ENCODE results near the gene MEX3A. TPM values are rescaled to one million over a fixed set of nuclear protein-coding genes. Genes with fewer than 3 reads are reported as not detected.

The MEX3A gene
- total RNA-seq, 1 experiment from 2014 or later: 68.0 TPM

DNA sequence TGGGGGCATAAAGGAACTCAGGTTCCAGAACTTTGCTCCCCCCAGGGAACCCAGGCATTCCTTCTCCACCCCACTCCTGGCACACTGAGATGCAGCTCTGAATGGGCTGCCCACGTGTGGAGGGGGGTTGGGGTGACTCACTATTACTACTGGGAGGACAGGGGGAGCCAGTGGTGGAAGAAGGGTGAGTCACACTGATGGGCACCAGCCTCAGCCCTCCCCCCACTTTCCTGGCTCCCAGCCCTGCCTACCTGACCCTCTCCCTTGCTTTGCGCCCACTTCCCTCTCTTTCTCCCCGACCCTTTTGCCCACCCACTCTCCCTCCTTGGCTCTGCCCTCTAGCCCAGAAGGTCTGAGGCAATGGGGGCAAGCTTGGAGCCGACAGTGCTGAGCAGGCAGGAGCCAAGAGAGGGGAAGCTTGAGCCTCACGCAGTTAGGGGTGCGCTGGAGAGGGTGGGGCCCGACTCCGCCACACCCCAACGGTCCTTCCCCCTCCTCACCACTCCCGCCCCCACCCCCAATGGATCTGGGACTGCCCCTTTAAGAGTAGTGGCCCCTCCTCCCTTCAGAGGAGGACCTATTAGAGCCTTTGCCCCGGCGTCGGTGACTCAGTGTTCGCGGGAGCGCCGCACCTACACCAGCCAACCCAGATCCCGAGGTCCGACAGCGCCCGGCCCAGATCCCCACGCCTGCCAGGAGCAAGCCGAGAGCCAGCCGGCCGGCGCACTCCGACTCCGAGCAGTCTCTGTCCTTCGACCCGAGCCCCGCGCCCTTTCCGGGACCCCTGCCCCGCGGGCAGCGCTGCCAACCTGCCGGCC lies 32.0 kb upstream of the MEX3A start, which contains the start of gene LMNA:
Gene LMNA, plus strand, starts transcription at position 611 of the 818 bp plus-strand sequence. CDS start 208 bp downstream, outside the sequence.
- Histone ChIP-seq H2AK5ac (ENCODE audit: insufficient read length, low read length) (no peak within 1 kb of the TSS), H3K18ac (ENCODE audit: insufficient read length, low read depth, low read length) (peak within 1 kb of the TSS; percentile 36), H2BK5ac (ENCODE audit: insufficient read length, low read length) (no peak within 1 kb of the TSS), H2BK12ac (ENCODE audit: insufficient read length, low read depth, low read length) (no peak within 1 kb of the TSS), H2BK15ac (ENCODE audit: low read depth, low read length) (no peak within 1 kb of the TSS), H3K56ac (ENCODE audit: insufficient read length, low read depth, low read length) (no peak within 1 kb of the TSS), H3K27me3 (ENCODE audit: insufficient read depth, low read length) (no peaks in the 10 kb centered on the region), H3K9me3 (ENCODE audit: control insufficient read depth, low read depth, low read length) (no peaks in the 10 kb centered on the region), H3K23ac (ENCODE audit: insufficient read length, low read depth, low read length) (no peak within 1 kb of the TSS), H4K5ac (ENCODE audit: insufficient read length, low read depth, low read length) (no peak within 1 kb of the TSS), H3K23me2 (ENCODE audit: insufficient read length, low read depth, low read length, poor library complexity, severe bottlenecking) (peaks cover 13% of the 10 kb centered on the region), H3K9ac (ENCODE audit: extremely low read depth, insufficient read length, low read length) (peak within 1 kb of the TSS; percentile 53), H4K8ac (replicated peaks; ENCODE audit: insufficient read length, low read depth, low read length) (no peak within 1 kb of the TSS), H2BK120ac (ENCODE audit: low read depth, low read length, poor library complexity, severe bottlenecking) (no peak within 1 kb of the TSS), H3K4ac (ENCODE audit: low read depth, low read length) (no peak within 1 kb of the TSS), H4K20me1 (ENCODE audit: control insufficient read depth, insufficient read depth, insufficient read length) (no peaks in the 10 kb centered on the region), H4K91ac (ENCODE audit: insufficient read length, low read depth, low read length) (no peak within 1 kb of the TSS), H3K79me1 (ENCODE audit: insufficient read depth, low read depth, low read length, poor library complexity, severe bottlenecking) (no peaks in the 10 kb centered on the region), H2BK20ac (ENCODE audit: low read depth, low read length, poor library complexity, severe bottlenecking) (no peak within 1 kb of the TSS), H3K14ac (ENCODE audit: insufficient read depth, low read length) (peak within 1 kb of the TSS; percentile 38), H3K79me2 (ENCODE audit: insufficient read depth, low read length) (no peaks in the 10 kb centered on the region), H3K4me1 (ENCODE audit: insufficient read depth, low read length) (no peaks in the 10 kb centered on the region), H3K4me2 (ENCODE audit: insufficient read depth, insufficient read length, low read length) (peak within 1 kb of the TSS; percentile 95), H3K27ac (ENCODE audit: insufficient read length, low read depth, low read length) (no peak within 1 kb of the TSS), H2AFZ (ENCODE audit: low read length) (no peak within 1 kb of the TSS), H3T11ph (ENCODE audit: low read length) (no peak within 1 kb of the TSS)
- H3K9me3 Mint-ChIP-seq: no peaks in the 10 kb centered on the region; a peak in 1 of 5 replicates
- peaks cover 0 to under 1% (median 0%) of the 10 kb centered on the region in 3 experiments; a peak in 2 of 7 replicates for H3K36me3 Mint-ChIP-seq (ENCODE audit: insufficient read depth in 1 of 3, low read depth in 3 of 3)
- H3K27ac Mint-ChIP-seq: peak within 1 kb of the TSS in 2 of 3 experiments; percentile 71 to 85; a peak in 5 of 7 replicates
- DNase-seq: peak; percentile 89
- TF ChIP-seq, protein P1, sequence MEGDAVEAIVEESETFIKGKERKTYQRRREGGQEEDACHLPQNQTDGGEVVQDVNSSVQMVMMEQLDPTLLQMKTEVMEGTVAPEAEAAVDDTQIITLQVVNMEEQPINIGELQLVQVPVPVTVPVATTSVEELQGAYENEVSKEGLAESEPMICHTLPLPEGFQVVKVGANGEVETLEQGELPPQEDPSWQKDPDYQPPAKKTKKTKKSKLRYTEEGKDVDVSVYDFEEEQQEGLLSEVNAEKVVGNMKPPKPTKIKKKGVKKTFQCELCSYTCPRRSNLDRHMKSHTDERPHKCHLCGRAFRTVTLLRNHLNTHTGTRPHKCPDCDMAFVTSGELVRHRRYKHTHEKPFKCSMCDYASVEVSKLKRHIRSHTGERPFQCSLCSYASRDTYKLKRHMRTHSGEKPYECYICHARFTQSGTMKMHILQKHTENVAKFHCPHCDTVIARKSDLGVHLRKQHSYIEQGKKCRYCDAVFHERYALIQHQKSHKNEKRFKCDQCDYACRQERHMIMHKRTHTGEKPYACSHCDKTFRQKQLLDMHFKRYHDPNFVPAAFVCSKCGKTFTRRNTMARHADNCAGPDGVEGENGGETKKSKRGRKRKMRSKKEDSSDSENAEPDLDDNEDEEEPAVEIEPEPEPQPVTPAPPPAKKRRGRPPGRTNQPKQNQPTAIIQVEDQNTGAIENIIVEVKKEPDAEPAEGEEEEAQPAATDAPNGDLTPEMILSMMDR (conservative IDR thresholded peaks at IDR 0.05): no peak
- no CpG with 5 or more reads among the region's 37 CpGs for WGBS (ENCODE audit: extremely low coverage, insufficient read length, low lambda C conversion rate)
- peaks cover 31 to 46% of the 10 kb centered on the region in 2 experiments for H3K4me1 Mint-ChIP-seq
- H3K27me3 Mint-ChIP-seq (ENCODE audit: low read depth): peaks cover 10% of the 10 kb centered on the region
- H3K4me3 Mint-ChIP-seq: peak within 1 kb of the TSS; percentile 80 to 93

Data from H9 (cell line).